GM18499 (cell line): ENCODE measurements around the gene RPS6KA2.

ENCODE experiments used
- ATAC-seq: cut with Tn5 transposase; IDR thresholded peaks from one replicate; pipeline ENCODE4 v1.9.1; 2021; ENCODE audit warnings: moderate number of reproducible peaks; ENCODE audit not compliant: insufficient read depth, unreplicated experiment

Gene RPS6KA2

GRCh38 chr6:166477647-166478365 is 149.2 kb downstream of the RPS6KA2 start:
- ATAC-seq = no peak

GRCh38 chr6:166476634-166477215 is 150.3 kb downstream of the RPS6KA2 start:
- no peak for ATAC-seq

- no peak for ATAC-seq
These were observed 150.9 kb downstream of the RPS6KA2 start for GRCh38 chr6:166476061-166476591.

GRCh38 chr6:166474721-166475565 is 152.1 kb downstream of the RPS6KA2 start:
- ATAC-seq = no peak

- ATAC-seq = no peak
These were observed 153.0 kb downstream of the RPS6KA2 start for GRCh38 chr6:166473886-166474571.

GRCh38 chr6:166472636-166473035 is 154.4 kb downstream of the RPS6KA2 start:
- ATAC-seq = no peak

- ATAC-seq = no peak
These were observed 155.2 kb downstream of the RPS6KA2 start for GRCh38 chr6:166471797-166472260.

GRCh38 chr6:166470863-166471410 is 156.1 kb downstream of the RPS6KA2 start:
- ATAC-seq = no peak

- ATAC-seq = no peak
These were observed 156.8 kb downstream of the RPS6KA2 start for GRCh38 chr6:166470029-166470862.

- ATAC-seq = no peak
These were observed 157.6 kb downstream of the RPS6KA2 start for GRCh38 chr6:166469426-166469961.

- no peak for ATAC-seq
These were observed 159.5 kb downstream of the RPS6KA2 start for GRCh38 chr6:166467436-166468000.

GRCh38 chr6:166466178-166467122 is 160.6 kb downstream of the RPS6KA2 start:
- ATAC-seq = no peak

- ATAC-seq = no peak
These were observed 161.4 kb downstream of the RPS6KA2 start for GRCh38 chr6:166465671-166466087.

- no peak for ATAC-seq
These were observed 162.1 kb downstream of the RPS6KA2 start for GRCh38 chr6:166465003-166465399.

GRCh38 chr6:166464068-166465002 is 162.7 kb downstream of the RPS6KA2 start:
- no peak for ATAC-seq

GRCh38 chr6:166463359-166464067 is 163.5 kb downstream of the RPS6KA2 start:
- ATAC-seq = no peak
